H9 (cell line): ENCODE results near the gene DMRTA2. TPM values are rescaled to one million over a fixed set of nuclear protein-coding genes. Genes with fewer than 3 reads are reported as not detected.

Source experiments
- DNase-seq: peaks from one replicate; pipeline ENCODE4 v3.0.0-alpha.2; 2017
- H2AFZ ChIP-seq: one replicate; pipeline ENCODE4 v1.6.1; 2013; ENCODE audit warnings: mild to moderate bottlenecking, low read length, control low read depth, moderate library complexity
- H2AK5ac ChIP-seq: 2 replicates; pipeline ENCODE4 v1.6.1; 2013; ENCODE audit warnings: low read length, control low read depth, mixed read lengths; ENCODE audit not compliant: insufficient read length
- H2BK120ac ChIP-seq: one replicate; pipeline ENCODE4 v1.6.1; 2013; ENCODE audit warnings: low read depth, mild to moderate bottlenecking, low read length, control low read depth, inconsistent platforms; ENCODE audit not compliant: poor library complexity, severe bottlenecking
- H2BK12ac ChIP-seq: 2 replicates; pipeline ENCODE4 v1.6.1; 2013; ENCODE audit warnings: low read length, control low read depth, mixed read lengths, low read depth; ENCODE audit not compliant: insufficient read length
- H2BK15ac ChIP-seq: 2 replicates; pipeline ENCODE4 v1.6.1; 2013; ENCODE audit warnings: low read depth, low read length, control low read depth
- H2BK20ac ChIP-seq: one replicate; pipeline ENCODE4 v1.6.1; 2013; ENCODE audit warnings: low read depth, mild to moderate bottlenecking, low read length, control low read depth, inconsistent platforms; ENCODE audit not compliant: poor library complexity, severe bottlenecking
- H2BK5ac ChIP-seq: 2 replicates; pipeline ENCODE4 v1.6.1; 2013; ENCODE audit warnings: low read length, control low read depth, mixed read lengths; ENCODE audit not compliant: insufficient read length
- H3K14ac ChIP-seq: 2 replicates; pipeline ENCODE4 v1.6.1; 2013; ENCODE audit warnings: low read length, control low read depth; ENCODE audit not compliant: insufficient read depth
- H3K18ac ChIP-seq: 2 replicates; pipeline ENCODE4 v1.6.1; 2013; ENCODE audit warnings: low read depth, mild to moderate bottlenecking, mixed read lengths, low read length, control low read depth; ENCODE audit not compliant: insufficient read length
- H3K23ac ChIP-seq: 2 replicates; pipeline ENCODE4 v1.6.1; 2013; ENCODE audit warnings: low read length, control low read depth, mixed read lengths, low read depth; ENCODE audit not compliant: insufficient read length
- H3K23me2 ChIP-seq: 2 replicates; pipeline ENCODE4 v1.6.1; 2013; ENCODE audit warnings: low read depth, mild to moderate bottlenecking, mixed read lengths, low read length, control low read depth; ENCODE audit not compliant: insufficient read length, poor library complexity, severe bottlenecking
- H3K27ac ChIP-seq: 2 replicates; pipeline ENCODE4 v1.5.1; 2013; ENCODE audit warnings: low read length, control low read depth, mixed read lengths, low read depth; ENCODE audit not compliant: insufficient read length
- H3K27me3 ChIP-seq: 2 replicates; pipeline ENCODE4 v1.6.1; 2013; ENCODE audit warnings: low read length, control low read depth, inconsistent platforms; ENCODE audit not compliant: insufficient read depth
- H3K4ac ChIP-seq: 2 replicates; pipeline ENCODE4 v1.6.1; 2013; ENCODE audit warnings: low read depth, mild to moderate bottlenecking, control low read depth, inconsistent platforms, low read length, moderate library complexity
- H3K4me1 ChIP-seq: 2 replicates; pipeline ENCODE4 v1.6.1; 2013; ENCODE audit warnings: low read length, control low read depth, inconsistent platforms; ENCODE audit not compliant: insufficient read depth
- H3K4me2 ChIP-seq: 2 replicates; pipeline ENCODE4 v1.6.1; 2013; ENCODE audit warnings: low read length, control low read depth, mixed read lengths; ENCODE audit not compliant: insufficient read length, insufficient read depth
- H3K56ac ChIP-seq: 2 replicates; pipeline ENCODE4 v1.6.1; 2013; ENCODE audit warnings: low read depth, mild to moderate bottlenecking, mixed read lengths, low read length, control low read depth; ENCODE audit not compliant: insufficient read length
- H3K79me1 ChIP-seq: 2 replicates; pipeline ENCODE4 v1.6.1; 2013; ENCODE audit warnings: low read depth, mild to moderate bottlenecking, moderate library complexity, low read length, control low read depth, inconsistent platforms; ENCODE audit not compliant: insufficient read depth, poor library complexity, severe bottlenecking
- H3K79me2 ChIP-seq: 2 replicates; pipeline ENCODE4 v1.6.1; 2013; ENCODE audit warnings: low read length, control low read depth, inconsistent platforms; ENCODE audit not compliant: insufficient read depth
- H3K9ac ChIP-seq: 2 replicates; pipeline ENCODE4 v1.6.1; 2013; ENCODE audit warnings: low read length, control low read depth, mixed read lengths; ENCODE audit not compliant: insufficient read length; ENCODE audit errors: extremely low read depth
- H3K9me3 ChIP-seq: one replicate; pipeline ENCODE4 v1.6.1; 2013; ENCODE audit warnings: low read depth, low read length, inconsistent platforms; ENCODE audit not compliant: control insufficient read depth
- H3T11ph ChIP-seq: one replicate; pipeline ENCODE4 v1.6.1; 2013; ENCODE audit warnings: mild to moderate bottlenecking, low read length, control low read depth, inconsistent platforms
- H4K20me1 ChIP-seq: one replicate; pipeline ENCODE4 v1.6.1; 2013; ENCODE audit not compliant: control insufficient read depth, insufficient read length, insufficient read depth
- H4K5ac ChIP-seq: 2 replicates; pipeline ENCODE4 v1.6.1; 2013; ENCODE audit warnings: low read depth, mild to moderate bottlenecking, mixed read lengths, low read length, control low read depth; ENCODE audit not compliant: insufficient read length
- H4K8ac ChIP-seq: replicated peaks from 2 replicates; pipeline ENCODE4 v1.6.1; 2013; ENCODE audit warnings: low read length, control low read depth, mixed read lengths, low read depth; ENCODE audit not compliant: insufficient read length
- H4K91ac ChIP-seq: 2 replicates; pipeline ENCODE4 v1.6.1; 2013; ENCODE audit warnings: low read depth, mild to moderate bottlenecking, moderate library complexity, mixed read lengths, low read length, control low read depth; ENCODE audit not compliant: insufficient read length
- H3K27ac Mint-ChIP-seq, 3 experiments: 2 replicates in 2 of 3; 3 replicates in 1 of 3; pipeline ENCODE4 v1.8.0; 2020 to 2021; ENCODE audit warnings: mixed read lengths in 3 of 3, mild to moderate bottlenecking in 1 of 3, moderate library complexity in 1 of 3
- H3K27me3 Mint-ChIP-seq: 2 replicates; pipeline ENCODE4 v1.8.0; 2021; ENCODE audit warnings: low read depth, mild to moderate bottlenecking, moderate library complexity, mixed read lengths
- H3K36me3 Mint-ChIP-seq, 3 experiments: 2 replicates in 2 of 3; 3 replicates in 1 of 3; pipeline ENCODE4 v1.8.0; 2020 to 2021; ENCODE audit warnings: low read depth in 3 of 3, mixed read lengths in 3 of 3; ENCODE audit not compliant: insufficient read depth in 1 of 3
- H3K4me1 Mint-ChIP-seq, 2 experiments: 2 replicates each; pipeline ENCODE4 v1.8.0; 2020; ENCODE audit warnings: mixed read lengths in 2 of 2
- H3K4me3 Mint-ChIP-seq, 2 experiments: 2 replicates in 1 of 2; 3 replicates in 1 of 2; pipeline ENCODE4 v1.8.0; 2020 to 2021; ENCODE audit warnings: mild to moderate bottlenecking in 2 of 2, mixed read lengths in 2 of 2, moderate library complexity in 1 of 2
- H3K9me3 Mint-ChIP-seq, 2 experiments: 2 replicates in 1 of 2; 3 replicates in 1 of 2; pipeline ENCODE4 v1.8.0; 2020; ENCODE audit warnings: mild to moderate bottlenecking in 2 of 2, mixed read lengths in 2 of 2, moderate library complexity in 1 of 2
- WGBS: extraction: QIAGEN DNeasy Blood & Tissue Kit; methylation state at CpG from one replicate; pipeline ENCODE4 v1.1.7; 2013; ENCODE audit warnings: missing lambda C conversion rate, low lambda C conversion rate, mixed read lengths; ENCODE audit not compliant: insufficient read length; ENCODE audit errors: extremely low coverage; 5-methylcytosine and 5-hydroxymethylcytosine counted together
- total RNA-seq: library from RNA; stranded (reverse); gene quantifications from 2 replicates; pipeline ENCODE4 v1.2.1, GENCODE V29; 2021
- TF ChIP-seq, protein P1 (sequence below): fragments of 200-600 bp; sonication (generic); conservative IDR thresholded peaks from 3 replicates; pipeline ENCODE4 v1.8.0; 2021; ENCODE audit warnings: antibody characterized with exemption, mild to moderate bottlenecking

DMRTA2 gene
- total RNA-seq, 1 experiment from 2014 or later, result 0.11 TPM

DNA sequence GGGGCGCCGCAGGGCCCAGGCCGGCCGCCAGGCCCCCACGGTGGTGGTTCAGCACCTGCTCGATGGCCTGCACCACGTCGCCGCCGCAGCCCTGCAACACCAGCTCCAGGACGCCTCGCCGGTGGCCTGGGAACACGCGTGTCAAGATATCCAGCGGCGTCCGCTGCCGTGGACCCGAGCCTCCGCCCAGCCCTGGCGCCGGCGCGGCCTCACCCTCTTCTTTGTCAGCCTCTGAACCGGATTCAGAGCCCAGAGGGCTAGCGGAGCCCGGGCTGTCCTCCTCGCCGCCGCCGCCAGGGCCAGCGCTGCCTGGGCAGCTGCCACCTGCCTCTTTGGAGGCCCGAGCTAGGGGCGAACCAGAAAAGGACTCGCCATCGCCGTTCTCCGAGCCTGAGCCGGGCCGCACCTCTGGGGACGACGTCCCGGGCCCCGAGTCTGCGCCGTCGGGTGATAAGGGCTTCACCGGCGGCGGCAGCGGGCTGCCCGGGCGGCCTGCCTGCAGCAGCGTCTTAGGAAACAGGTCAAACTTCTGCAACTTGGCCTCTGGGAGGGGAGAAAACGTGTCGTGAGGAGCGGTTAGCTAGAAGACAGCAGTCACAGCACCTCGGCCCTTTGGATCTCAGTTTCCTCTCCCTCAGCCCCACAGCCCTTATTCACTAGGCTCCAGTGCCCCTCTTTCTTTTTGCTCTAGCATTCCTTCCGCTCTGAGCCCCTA, 3.9 kb downstream of the DMRTA2 start:
- peak; percentile 68 for DNase-seq
- no peaks in the 10 kb centered on the region for H3K79me1 ChIP-seq
- no peak overlapping the region for H4K8ac ChIP-seq
- H2BK20ac ChIP-seq, result no peak overlapping the region
- H4K91ac ChIP-seq, result no peak overlapping the region
- Mint-ChIP-seq H3K36me3 (peaks cover 0 to 2% (median 2%) of the 10 kb centered on the region in 3 experiments; a peak in 3 of 7 replicates), H3K27me3 (peaks cover 98% of the 10 kb centered on the region), H3K4me3 (peak overlapping the region in 1 of 2 experiments; percentile 74; a peak in 2 of 5 replicates), H3K9me3 (peaks cover 4 to 12% of the 10 kb centered on the region in 2 experiments; a peak in 4 of 5 replicates), H3K4me1 (peaks cover 36 to 57% of the 10 kb centered on the region in 2 experiments), H3K27ac (no peak overlapping the region)
- H3T11ph ChIP-seq, result no peak overlapping the region
- H3K9me3 ChIP-seq, result no peaks in the 10 kb centered on the region
- no peak overlapping the region for H3K23ac ChIP-seq
- H2BK120ac ChIP-seq, result no peak overlapping the region
- H2BK15ac ChIP-seq, result no peak overlapping the region
- no peak overlapping the region for H2BK12ac ChIP-seq
- no peak overlapping the region for H3K9ac ChIP-seq
- H2AFZ ChIP-seq, result no peak overlapping the region
- no peak overlapping the region for H3K56ac ChIP-seq
- H4K5ac ChIP-seq, result no peak overlapping the region
- TF ChIP-seq, protein P1, sequence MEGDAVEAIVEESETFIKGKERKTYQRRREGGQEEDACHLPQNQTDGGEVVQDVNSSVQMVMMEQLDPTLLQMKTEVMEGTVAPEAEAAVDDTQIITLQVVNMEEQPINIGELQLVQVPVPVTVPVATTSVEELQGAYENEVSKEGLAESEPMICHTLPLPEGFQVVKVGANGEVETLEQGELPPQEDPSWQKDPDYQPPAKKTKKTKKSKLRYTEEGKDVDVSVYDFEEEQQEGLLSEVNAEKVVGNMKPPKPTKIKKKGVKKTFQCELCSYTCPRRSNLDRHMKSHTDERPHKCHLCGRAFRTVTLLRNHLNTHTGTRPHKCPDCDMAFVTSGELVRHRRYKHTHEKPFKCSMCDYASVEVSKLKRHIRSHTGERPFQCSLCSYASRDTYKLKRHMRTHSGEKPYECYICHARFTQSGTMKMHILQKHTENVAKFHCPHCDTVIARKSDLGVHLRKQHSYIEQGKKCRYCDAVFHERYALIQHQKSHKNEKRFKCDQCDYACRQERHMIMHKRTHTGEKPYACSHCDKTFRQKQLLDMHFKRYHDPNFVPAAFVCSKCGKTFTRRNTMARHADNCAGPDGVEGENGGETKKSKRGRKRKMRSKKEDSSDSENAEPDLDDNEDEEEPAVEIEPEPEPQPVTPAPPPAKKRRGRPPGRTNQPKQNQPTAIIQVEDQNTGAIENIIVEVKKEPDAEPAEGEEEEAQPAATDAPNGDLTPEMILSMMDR, result peak; percentile 56
- H3K79me2 ChIP-seq, result no peaks in the 10 kb centered on the region
- no peak overlapping the region for H3K14ac ChIP-seq
- peaks cover 22% of the 10 kb centered on the region for H3K23me2 ChIP-seq
- H3K27me3 ChIP-seq, result peaks cover 98% of the 10 kb centered on the region
- H2BK5ac ChIP-seq, result no peak overlapping the region
- no peak overlapping the region for H3K27ac ChIP-seq
- H3K4me1 ChIP-seq, result no peaks in the 10 kb centered on the region
- no peak overlapping the region for H3K4me2 ChIP-seq
- H3K18ac ChIP-seq, result no peak overlapping the region
- no CpG with 5 or more reads among the region's 60 CpGs for WGBS
- H2AK5ac ChIP-seq, result no peak overlapping the region
- H4K20me1 ChIP-seq, result no peaks in the 10 kb centered on the region
- no peak overlapping the region for H3K4ac ChIP-seq
